SK-MEL-5 (cell line): Measurements from ENCODE around the gene LRRC7. TPM values are rescaled to one million over a fixed set of nuclear protein-coding genes. Genes with fewer than 3 reads are reported as not detected.
"Not testable (repeated sequence)": the region's sequence is repeated elsewhere in the genome, so short reads cannot be mapped to it uniquely, and the experiment has no call there.

Source experiments
- DNase-seq: peaks from one replicate; pipeline ENCODE4 v3.0.0-alpha.2; 2016; ENCODE audit warnings: low read depth, low spot score
- in situ Hi-C: cut with HindIII; loops from 2 replicates; pipeline ENCODE4 v1.10.0; 2016; ENCODE audit warnings: low sequenced_read_pairs, high pct_unique_total_duplicates, low pct_unique_long_range_greater_than_20kb
- total RNA-seq: library from RNA; depleted of rRNA; stranded (reverse); fragments of >200 nt; shearing (Covaris generic); gene quantifications from 2 replicates; pipeline ENCODE4 v1.2.3, GENCODE V29; 2014

The LRRC7 gene
- total RNA-seq, 1 experiment from 2014 or later, result not detected

DNA sequence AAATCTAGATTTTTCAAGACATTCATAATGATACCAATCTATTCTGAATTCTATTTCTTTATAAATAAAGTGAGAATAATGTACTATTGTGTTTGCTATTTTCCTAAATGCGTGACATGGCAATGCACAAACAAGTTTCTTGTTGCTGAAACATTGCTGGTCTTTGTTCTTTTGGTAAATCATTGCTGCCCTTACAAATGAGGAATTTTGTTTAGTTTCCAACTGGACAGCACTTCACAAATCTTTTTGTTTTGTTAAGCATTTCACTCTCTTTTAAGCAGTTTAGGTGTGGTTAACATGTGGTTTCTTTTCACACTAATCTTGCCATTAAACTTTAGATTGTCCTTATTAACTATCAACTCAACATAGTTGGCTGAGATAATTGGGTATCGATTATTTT is 94.6 kb downstream of the LRRC7 start:
- peak; percentile 10 for DNase-seq
- in situ Hi-C loops, result no loop called here

DNA sequence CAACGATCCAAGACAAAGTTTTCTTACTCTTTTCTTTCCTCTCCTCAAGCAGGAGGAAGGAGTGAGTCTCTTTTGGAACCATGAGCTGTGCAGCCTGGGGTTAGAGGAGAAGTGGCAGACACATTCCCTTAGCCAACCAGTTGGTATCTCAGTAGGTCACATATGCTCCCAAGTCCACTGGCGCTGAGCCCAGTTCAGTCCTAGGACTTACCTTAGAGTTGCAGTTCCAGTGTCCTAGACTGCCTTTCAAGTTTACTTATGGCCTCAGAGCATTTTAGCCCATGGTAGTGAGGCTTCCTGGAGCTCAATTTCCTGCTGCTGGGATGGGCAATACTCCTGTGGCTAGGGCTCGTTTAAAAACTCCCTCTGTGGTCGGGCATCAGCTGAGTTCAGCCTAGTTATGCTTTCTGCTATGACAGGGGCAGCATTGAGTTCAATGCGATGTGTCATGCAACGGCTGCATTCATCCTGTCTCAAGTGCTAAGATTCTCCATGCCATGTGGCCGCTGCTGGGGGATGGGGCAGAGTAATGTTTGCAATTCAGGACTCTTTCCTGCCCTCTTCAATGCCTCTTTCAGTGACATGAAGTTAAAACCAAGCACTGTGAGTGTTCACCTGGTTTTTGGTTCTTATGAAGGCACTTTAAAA is 103.8 kb downstream of the LRRC7 start:
- DNase-seq, result peak; percentile 74
- in situ Hi-C loops, result no loop called here

DNA sequence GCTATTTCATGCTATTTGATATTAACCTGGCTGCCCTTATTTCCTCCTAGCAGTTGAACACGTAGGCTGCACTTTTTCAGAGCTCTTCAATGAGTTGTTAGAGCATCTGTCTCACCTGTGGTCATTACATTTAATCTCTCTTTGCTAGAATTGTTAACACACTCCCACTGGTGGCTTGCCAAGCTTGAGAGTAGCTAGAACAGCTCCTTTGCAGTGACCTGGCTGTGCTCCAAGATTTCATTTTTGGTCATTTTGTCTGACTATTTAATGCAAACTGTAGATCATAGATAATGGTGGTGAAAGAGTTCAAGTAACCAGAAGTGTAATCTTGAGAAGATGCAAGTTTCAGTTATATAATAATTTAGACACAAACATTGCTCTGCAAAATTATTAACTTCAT is 105.6 kb downstream of the LRRC7 start:
- DNase-seq, result no peak
- in situ Hi-C loops, result no loop called here

DNA sequence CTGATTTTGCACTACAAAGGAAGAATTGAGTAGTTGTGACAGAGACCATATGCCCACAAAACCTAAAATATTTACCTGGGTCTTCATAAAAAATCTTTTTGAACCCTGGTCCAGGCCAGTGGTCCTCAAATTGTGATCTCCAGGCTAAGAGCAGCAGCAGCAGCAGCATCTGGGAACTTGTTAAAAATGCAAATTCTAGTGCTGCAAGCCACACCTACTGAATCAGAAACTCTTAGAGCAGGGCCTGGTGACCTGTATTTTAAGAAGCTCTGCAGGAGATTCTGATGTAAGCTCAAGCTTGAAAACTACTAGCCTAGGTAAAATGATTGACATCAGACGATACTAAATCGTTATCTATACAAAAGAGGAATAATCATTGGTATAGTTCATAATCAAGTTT is 112.2 kb downstream of the LRRC7 start:
- DNase-seq, result no peak
- in situ Hi-C loops, result no loop called here

DNA sequence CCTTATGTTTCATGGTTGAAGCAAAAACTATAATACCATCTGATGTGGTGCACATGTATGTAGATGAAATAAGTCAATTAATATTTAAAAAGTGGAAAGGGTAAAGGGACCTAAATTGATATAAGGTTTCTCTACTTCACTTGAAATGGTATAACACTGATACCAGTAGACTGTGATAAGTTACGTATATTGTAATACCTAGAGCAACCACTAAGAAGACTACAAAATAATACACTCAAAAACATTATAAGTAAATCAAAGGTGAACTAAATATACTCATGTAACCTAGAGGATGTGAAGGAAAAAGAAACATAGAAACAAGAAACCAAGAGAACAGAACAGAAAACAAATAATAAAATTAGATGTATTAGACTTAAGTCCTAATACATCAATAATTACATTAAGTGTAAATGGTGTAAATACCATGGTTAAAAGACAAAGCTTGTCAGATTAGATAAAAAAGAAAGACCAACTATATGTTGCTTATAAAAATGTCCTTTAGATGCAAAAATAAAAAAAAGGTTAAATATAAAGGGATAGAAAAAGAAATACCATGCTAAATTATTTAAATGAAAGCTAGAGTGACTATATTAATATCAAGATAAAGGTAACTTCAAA is 118.8 kb downstream of the LRRC7 start:
- in situ Hi-C loops, result no loop called here
- no peak for DNase-seq

DNA sequence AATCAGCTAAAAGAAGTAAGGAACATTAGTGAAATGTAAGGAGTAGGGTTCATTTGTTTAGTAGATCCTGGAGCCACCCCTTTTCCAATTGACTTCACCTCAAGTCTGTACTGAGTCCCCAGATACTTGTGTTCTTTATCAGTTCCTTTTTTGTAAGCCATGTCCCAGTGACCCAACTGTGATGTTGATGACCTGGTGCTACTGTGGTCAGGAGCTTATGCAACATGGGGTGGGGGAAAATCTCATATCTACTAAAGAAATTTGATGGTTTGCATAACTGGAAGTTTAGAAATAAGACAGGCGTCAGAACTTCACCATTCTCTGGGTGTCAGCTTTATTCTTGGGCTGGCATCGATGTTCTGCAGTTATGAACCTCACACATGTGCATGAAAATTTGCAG is 120.5 kb downstream of the LRRC7 start:
- in situ Hi-C loops, result no loop called here
- no peak for DNase-seq

DNA sequence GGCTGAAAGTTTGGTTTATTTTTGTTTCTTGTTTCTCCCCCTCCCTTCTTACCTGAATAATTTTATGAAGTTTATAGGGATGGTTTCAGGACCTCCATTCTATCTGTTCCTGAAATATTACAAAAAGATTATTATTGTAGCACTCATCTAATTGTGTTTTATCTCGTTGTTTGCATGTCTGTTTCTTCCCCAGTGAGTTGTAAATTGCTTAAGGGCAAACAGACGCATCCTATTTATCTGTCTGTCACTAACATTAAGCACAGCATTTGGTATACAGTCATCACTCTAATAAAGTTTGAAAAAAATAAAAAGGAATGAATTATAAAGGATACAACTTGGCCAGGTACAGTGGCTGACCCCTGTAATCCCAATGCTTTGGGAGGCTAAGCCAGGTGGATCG is 123.5 kb downstream of the LRRC7 start:
- DNase-seq, result no peak
- in situ Hi-C loops, result no loop called here

DNA sequence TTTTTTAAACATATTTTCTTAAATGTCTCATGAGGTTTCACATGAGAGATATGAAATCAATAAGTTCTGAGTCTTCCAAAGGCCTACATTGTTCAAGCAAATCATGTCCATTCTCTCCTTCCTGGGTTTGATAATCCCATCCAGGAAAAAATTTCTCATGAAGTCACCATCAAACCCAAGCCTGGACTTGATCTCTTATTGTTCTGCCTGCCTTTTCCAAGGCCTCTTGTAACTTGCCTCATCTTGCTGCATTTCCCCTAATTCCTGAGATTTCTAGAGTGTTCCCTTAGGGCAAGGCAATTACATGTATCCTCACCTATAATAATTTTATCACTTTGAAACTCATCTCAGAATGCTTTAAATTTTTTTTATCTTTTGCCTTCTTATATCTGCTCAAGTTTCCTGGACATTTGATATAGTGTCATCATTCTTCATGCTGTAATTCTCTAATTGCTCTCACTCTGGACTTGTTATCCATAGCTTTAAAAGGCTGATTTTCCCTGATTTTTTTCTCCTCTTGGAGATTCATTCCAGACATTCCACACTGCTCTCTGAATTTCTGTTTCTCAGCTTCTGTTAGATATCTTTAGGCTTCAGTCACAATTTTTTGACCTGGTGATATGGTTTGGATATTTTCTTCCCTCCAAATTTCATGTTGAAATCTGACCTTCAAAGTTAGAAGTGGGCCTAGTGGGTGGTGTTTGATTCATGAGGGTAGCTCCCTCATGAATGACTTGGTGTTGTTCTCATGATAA is 126.4 kb downstream of the LRRC7 start:
- in situ Hi-C loops, result no loop called here
- DNase-seq, result no peak

DNA sequence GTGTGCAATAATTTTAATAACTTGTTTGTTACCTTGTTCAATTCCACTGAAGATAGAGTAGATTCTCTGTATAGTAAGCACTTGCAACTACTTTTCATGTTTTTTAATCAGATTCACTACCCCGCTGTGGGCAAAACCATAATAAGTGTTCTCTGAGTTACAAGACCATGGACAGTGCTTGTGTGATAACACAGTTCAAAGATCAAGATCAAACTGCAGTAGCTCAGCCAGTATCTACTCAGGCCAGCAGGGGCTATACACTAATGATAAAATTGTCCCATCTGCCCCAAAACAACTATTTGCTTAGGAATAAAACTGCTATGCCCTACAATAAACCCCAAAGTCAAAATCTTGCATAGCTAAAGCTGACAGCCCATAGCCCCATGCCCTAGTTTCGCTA is 129.6 kb downstream of the LRRC7 start:
- in situ Hi-C loops, result no loop called here
- DNase-seq, result no peak

DNA sequence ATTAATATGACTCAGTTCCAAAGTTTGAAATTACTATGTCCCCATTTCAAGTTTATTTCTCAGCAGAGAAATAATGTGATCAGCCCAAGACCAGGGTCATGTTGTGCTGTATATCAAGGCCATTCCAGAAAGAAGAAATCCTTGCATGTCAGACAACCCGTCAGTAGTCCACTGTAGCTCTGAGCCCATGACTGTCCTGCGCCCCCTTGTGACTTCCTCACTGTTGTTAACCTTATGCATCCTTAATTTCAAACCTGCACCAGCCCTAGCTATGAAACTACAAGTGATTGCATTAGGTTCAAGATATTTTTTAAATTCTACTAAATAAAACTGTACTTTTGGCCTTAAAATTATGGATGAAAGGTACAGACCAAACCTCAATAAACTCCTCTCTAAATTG is 133.0 kb downstream of the LRRC7 start:
- DNase-seq, result peak; percentile 65
- in situ Hi-C loops, result no loop called here

DNA sequence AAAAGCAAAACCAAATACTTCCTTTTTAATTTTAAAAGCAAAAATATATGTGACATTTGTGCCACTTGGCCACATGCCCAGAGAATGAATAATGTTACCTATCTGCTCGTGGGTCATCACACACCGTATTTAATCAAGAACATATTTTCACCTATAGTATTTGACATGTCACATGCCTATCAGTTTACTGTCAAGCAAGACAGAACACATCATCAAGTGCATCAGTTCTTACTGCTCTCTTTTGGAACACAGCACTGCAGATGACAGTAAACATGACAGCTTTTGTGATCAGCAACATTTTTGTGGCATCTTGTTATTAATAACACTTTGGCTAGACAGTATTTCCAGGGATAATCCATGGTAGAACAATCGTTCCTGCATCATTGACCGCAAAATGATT is 134.4 kb downstream of the LRRC7 start:
- in situ Hi-C loops, result no loop called here
- no peak for DNase-seq

DNA sequence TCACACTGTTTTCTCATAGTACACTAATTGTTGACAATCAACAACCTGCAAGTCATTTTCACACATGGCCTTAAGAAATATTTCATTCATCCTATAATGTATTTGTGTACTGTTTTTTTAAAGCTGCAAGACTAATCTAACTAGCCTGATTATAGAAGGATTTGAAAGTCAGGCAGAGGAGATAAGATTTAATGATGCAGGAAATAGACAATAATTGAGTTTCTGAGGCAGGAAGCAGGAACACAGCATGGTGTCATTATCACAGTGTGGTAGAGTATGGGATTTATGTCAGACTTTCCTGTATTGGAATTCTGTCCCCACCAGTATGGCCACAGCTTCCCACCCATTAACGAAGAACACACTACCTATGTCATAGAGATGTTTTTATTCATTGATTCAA is 138.8 kb downstream of the LRRC7 start:
- no peak for DNase-seq
- in situ Hi-C loops, result no loop called here

DNA sequence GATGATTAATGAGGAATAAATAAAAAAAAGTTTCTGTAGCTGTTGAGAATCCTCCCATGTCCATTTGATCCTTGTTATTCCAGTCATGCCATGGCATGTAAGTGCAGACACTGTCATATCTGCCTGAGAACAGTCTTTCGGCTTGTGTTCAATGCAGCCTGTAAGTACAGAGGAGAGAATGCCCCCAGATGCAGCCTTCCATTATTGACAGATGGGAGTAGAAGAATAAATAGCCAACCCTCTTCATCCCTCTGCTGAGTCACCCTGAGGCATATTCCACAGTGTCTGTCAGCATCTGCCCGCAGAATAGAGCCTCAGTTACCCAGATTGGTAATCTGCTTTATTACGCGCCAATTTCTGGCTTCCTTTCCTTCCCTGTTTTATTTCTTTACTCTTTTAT is 139.4 kb downstream of the LRRC7 start:
- no peak for DNase-seq
- in situ Hi-C loops, result no loop called here

DNA sequence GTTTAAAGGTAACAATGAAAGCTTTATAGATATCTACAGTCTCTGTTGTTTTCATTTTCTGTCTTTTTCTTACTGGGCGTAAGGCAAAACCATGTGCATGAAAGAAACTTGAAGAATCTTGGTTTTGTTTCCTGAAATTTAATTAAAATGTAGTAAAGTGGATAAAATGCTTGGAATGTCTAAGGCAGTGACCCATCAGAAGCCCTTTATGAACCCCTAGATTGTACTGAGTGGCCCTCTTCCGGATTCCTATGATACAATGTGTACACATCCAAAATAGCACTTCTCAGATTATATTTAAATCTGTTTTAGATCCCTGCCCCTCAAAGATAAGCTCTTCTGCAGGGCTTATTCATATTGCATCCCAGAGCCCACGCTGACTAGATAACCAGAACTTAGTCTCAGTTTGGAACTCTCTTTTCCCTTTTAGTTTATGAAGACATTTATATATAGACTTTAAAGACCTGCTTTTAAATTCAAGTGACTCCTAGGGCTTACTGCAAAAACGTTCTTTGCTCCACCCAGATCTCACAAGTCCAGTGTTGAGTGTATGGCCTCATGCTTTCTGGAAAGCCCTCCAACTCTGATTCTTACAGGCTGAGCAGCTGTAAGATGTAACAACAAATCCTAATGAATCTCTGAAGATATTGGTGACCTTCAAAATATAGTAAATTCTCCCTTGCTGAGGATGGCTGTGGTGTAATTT is 142.9 kb downstream of the LRRC7 start:
- DNase-seq, result no peak
- in situ Hi-C loops, result no loop called here

DNA sequence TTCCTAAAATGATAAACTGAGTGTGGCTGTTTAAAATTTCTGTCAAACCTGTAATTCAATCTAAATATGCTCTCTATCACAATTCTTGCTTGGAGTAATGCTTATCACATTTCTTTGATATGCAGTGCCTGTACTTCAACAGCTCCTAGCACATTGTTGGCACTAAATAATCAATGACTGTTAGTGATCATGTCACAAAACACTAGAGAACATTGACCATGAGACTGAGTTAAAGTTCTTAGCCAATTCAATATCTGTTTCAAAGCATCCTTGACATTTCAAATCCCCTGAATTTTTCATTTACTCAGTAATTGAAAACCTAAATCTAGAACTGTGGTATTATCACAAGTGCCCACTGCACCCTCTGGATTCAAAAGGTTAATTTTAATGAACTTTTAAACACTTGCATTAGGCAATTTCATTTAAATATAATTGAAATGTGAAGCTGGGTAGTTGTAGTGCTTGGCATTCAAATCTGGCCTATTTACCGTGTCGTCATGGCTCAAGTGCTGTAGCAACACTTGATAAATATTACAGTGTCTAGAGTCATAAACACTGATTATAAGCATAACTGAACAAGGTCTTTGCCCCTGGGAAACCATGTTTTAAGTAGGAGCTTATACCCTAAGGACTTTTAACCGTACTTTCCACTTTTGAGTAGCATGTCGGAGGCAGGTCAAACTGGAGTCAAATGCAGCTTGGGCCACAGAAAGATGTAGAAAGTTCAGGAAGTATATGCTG is 143.6 kb downstream of the LRRC7 start:
- DNase-seq, result no peak
- in situ Hi-C loops, result no loop called here

DNA sequence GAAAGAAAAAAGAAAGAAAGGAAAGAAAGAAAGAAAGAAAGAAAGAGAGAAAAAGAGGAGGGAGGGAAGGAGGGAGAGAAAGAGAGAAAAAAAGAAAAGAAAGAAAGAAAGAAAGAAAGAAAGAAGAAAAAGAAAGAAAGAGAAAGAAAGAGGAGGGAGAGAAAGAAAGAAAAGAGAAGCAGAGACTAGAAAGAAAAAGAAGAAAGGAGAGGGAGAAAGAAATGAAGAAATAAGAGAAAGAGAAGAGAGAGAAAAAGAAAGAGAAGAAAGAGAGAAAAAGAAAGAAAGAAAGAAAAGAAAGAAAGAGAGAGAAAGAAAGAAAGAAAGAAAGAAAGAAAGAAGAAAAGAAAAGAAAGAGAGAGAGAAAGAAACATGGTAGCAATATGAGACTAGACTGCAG is 150.1 kb downstream of the LRRC7 start:
- DNase-seq, in situ Hi-C loops: not testable (repeated sequence)

DNA sequence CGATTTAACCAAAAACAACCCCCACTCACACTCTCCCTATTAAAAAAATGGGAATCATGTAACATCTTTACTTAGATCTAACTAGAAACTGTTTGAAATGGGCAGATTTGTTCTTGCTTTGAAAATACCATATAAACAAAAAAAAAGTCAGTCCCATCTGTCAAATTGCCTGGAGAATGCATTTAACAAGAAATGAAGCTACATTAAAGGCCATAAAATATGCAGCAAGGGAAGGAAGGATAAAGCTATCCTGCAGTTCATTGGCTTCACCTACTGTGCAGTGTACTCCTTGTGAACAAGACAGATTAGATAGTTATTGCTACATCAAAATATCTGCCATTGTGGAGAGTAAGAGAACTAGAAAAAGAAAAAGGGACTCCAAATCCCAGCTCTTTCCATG is 160.5 kb downstream of the LRRC7 start:
- no peak for DNase-seq
- in situ Hi-C loops, result no loop called here

DNA sequence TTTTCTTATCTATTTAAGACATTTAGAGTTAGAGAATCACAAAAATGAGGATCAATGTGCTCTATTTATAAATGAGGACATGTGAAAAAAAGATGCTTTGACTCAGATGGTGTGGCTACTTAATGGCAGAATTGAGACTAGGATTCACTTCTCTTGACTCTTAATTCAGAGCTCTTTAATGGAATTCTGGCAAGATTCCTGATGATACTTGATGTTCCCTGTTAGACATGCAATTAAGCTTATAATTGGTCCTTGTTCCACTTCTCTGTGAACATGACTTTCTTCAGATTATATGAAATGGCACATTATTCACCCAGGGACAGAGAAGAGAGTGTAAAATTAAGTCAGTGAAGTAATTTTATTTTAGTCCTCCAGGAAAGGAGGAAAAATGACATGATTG is 165.3 kb downstream of the LRRC7 start:
- DNase-seq, result no peak
- in situ Hi-C loops, result no loop called here
